Measurements from ENCODE around the gene ADAM12. TPM values are rescaled to one million over a fixed set of nuclear protein-coding genes. Genes with fewer than 3 reads are reported as not detected.

ADAM12 gene
- total and polyA plus RNA-seq, 10 of the 15 experiments (the other 5 are each of a cell fraction or from before 2014, with no cell fraction given) = under 0.01 to 0.62 (median 0.04) TPM; not detected in 5

DNA sequence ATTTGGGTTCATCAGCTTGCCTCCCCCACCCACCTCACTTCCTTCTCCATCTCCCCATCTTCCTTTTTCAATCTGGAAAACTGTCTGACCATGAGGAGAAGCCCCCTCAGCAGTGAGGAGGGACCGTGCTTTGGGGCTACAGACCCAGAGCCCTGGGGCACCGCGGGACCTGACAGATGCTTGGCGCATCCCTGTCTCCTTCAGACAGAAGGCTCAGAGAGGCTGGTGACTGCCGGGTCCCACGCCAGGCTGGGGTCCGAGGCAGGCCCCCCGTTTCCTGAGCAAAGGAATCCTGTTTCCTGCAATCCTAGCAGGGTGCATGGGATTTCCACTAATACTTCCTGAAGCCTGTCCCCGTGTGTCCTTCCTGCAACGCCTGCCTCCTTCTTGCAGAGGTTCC lies 344.9 kb downstream of the ADAM12 start:
- no peak for ATAC-seq
- no peak overlapping the region for H3K9ac ChIP-seq (ENCODE audit: control insufficient read depth, insufficient read depth, low read length)
- ChIA-PET SMC1A (ENCODE audit: uncharacterized antibody, unreplicated experiment) (no interaction called here), CTCF (no interaction called here), POLR2A (no interaction called here), RAD21 (ENCODE audit: unreplicated experiment) (no interaction called here)
- no peaks in the 10 kb centered on the region for H4K20me1 ChIP-seq (ENCODE audit: control insufficient read depth, insufficient read depth)
- in situ Hi-C loops (cut with MboI) = loop anchor here (10.0 kb wide), 1 partner anchor 339 kb away; no protein-coding TSS in a partner anchor
- intact Hi-C loops (cut with micrococcal nuclease; ENCODE audit: unreplicated experiment) = no loop called here
- TF ChIP-seq, protein P1, sequence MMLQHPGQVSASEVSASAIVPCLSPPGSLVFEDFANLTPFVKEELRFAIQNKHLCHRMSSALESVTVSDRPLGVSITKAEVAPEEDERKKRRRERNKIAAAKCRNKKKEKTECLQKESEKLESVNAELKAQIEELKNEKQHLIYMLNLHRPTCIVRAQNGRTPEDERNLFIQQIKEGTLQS (IDR thresholded peaks at IDR 0.05; ENCODE audit: borderline replicate concordance, extremely low read depth, low read depth, low read length) = no peak
- TF ChIP-seq, protein P2, sequence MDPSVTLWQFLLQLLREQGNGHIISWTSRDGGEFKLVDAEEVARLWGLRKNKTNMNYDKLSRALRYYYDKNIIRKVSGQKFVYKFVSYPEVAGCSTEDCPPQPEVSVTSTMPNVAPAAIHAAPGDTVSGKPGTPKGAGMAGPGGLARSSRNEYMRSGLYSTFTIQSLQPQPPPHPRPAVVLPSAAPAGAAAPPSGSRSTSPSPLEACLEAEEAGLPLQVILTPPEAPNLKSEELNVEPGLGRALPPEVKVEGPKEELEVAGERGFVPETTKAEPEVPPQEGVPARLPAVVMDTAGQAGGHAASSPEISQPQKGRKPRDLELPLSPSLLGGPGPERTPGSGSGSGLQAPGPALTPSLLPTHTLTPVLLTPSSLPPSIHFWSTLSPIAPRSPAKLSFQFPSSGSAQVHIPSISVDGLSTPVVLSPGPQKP (IDR thresholded peaks at IDR 0.05; ENCODE audit: low read depth, low read length) = no peak
- TF ChIP-seq, protein P3, sequence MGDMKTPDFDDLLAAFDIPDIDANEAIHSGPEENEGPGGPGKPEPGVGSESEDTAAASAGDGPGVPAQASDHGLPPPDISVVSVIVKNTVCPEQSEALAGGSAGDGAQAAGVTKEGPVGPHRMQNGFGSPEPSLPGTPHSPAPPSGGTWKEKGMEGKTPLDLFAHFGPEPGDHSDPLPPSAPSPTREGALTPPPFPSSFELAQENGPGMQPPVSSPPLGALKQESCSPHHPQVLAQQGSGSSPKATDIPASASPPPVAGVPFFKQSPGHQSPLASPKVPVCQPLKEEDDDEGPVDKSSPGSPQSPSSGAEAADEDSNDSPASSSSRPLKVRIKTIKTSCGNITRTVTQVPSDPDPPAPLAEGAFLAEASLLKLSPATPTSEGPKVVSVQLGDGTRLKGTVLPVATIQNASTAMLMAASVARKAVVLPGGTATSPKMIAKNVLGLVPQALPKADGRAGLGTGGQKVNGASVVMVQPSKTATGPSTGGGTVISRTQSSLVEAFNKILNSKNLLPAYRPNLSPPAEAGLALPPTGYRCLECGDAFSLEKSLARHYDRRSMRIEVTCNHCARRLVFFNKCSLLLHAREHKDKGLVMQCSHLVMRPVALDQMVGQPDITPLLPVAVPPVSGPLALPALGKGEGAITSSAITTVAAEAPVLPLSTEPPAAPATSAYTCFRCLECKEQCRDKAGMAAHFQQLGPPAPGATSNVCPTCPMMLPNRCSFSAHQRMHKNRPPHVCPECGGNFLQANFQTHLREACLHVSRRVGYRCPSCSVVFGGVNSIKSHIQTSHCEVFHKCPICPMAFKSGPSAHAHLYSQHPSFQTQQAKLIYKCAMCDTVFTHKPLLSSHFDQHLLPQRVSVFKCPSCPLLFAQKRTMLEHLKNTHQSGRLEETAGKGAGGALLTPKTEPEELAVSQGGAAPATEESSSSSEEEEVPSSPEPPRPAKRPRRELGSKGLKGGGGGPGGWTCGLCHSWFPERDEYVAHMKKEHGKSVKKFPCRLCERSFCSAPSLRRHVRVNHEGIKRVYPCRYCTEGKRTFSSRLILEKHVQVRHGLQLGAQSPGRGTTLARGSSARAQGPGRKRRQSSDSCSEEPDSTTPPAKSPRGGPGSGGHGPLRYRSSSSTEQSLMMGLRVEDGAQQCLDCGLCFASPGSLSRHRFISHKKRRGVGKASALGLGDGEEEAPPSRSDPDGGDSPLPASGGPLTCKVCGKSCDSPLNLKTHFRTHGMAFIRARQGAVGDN (IDR thresholded peaks at IDR 0.05) = no peak
- TF ChIP-seq NR2C1 (IDR thresholded peaks at IDR 0.05) = no peak
- no peak for TF ChIP-seq SIX5 (IDR thresholded peaks at IDR 0.05; ENCODE audit: low read depth, low read length, severe bottlenecking)
- no peak for TF ChIP-seq TCF12 (IDR thresholded peaks at IDR 0.05; ENCODE audit: low read depth, low read length)
- TF ChIP-seq CREB1 (IDR thresholded peaks at IDR 0.05; ENCODE audit: low read depth) = no peak
- no peak for TF ChIP-seq STAT3 (IDR thresholded peaks at IDR 0.05; ENCODE audit: low read depth, low read length)
- no peak for TF ChIP-seq GABPA (IDR thresholded peaks at IDR 0.05; ENCODE audit: low read depth)
- no peak for TF ChIP-seq ZNF274 (IDR thresholded peaks at IDR 0.05; ENCODE audit: insufficient read depth, insufficient read length)
- H3K27me3 ChIP-seq (replicated peaks in 1 of 2; ENCODE audit: control insufficient read depth in 2 of 2, insufficient read depth in 2 of 2, low read length in 1 of 2) = no peaks in the 10 kb centered on the region
- H2AFZ ChIP-seq (ENCODE audit: control insufficient read depth, low read depth, low read length) = no peak overlapping the region
- H3K36me3 ChIP-seq (ENCODE audit: control insufficient read depth in 2 of 2, insufficient read depth in 2 of 2, low read length in 1 of 2) = no peaks in the 10 kb centered on the region
- no TSS peak for BruUV-seq (replicated peaks)
- no peaks in the 10 kb centered on the region for H3K79me2 ChIP-seq (ENCODE audit: control insufficient read depth, insufficient read depth, low read length)
- no peak overlapping the region for H3K4me3 ChIP-seq
- 68% methylated on average over 10 of the region's 10 CpGs for WGBS (ENCODE audit: insufficient coverage, insufficient replicate concordance, low lambda C conversion rate, missing lambda C conversion rate)
- no peak for FAIRE-seq
- peaks cover 13% of the 10 kb centered on the region for H3K4me1 ChIP-seq (ENCODE audit: control insufficient read depth, insufficient read depth, low read length)
- H3K27ac ChIP-seq (ENCODE audit: control insufficient read depth, insufficient read depth) = no peak overlapping the region
- H3K9me3 ChIP-seq (replicated peaks; ENCODE audit: control insufficient read depth, insufficient read depth, low read length) = peaks cover 1% of the 10 kb centered on the region; the same call in 1 of the 3 replicates
- DNase-seq (ENCODE audit: low read depth, low spot score) = no peak
- no peak overlapping the region for H3K4me2 ChIP-seq (ENCODE audit: control insufficient read depth, insufficient read depth)

All from GM12878 (cell line).